RPMI7951 (cell line): ENCODE results near the gene MAP10. TPM values are rescaled to one million over a fixed set of nuclear protein-coding genes. Genes with fewer than 3 reads are reported as not detected.
A peak's percentile ranks its signal among the peaks of the same experiment; 100 is the strongest.

Experiments
- DNase-seq: peaks from one replicate; pipeline ENCODE4 v3.0.0-alpha.2; 2012; ENCODE audit warnings: low read depth
- total RNA-seq: library from RNA; depleted of rRNA; stranded (reverse); fragments of >200 nt; shearing (Covaris generic); gene quantifications from 2 replicates; pipeline ENCODE4 v1.2.3, GENCODE V29; 2014; rRNA removed

The MAP10 gene
- total RNA-seq, 1 experiment from 2014 or later, result 7.3 TPM

DNA sequence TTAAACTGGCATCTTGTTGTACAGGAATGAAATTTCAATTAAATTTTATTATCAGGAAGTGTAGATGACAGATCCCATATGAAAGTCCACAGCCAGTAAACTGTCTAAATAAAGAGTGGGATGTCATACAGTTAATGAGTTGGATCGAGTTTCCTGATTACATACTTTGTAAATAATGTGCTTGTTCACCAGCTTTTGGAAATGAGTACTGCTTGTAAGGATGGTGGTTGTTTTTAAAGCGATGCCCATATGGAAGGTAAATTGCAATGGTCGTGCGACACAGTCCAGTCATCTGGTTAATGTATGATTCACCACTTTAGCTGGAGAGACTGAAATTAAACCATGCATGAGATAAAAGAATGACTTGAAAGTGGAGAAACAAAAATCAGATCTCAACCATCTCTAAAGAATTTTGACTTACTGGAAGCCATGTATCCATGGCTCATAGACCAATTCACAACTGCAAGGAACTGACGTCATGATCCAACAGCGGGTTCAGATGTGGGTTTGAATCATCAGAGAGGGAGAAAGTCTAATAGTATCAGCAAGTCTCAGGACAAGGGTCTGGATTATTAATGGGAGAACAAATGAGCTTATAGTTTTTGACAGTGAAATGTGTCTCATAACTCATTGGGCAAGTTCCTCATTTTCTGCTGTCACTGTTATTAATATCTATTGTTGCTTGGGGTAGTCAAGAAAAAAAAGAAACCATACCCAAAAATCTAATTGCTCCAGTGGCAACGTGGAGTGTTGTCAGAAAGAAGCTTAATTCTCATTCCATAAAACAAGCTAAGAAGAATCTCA lies 49.0 kb downstream of the MAP10 start:
- DNase-seq, result peak; percentile 95

GRCh38 chr1:232854798-232855159 lies 49.6 kb downstream of the MAP10 start:
- DNase-seq, result peak; percentile 72

- DNase-seq, result no peak
Measured at GRCh38 chr1:232856541-232856940, 51.3 kb downstream of the MAP10 start.

Other genes with a start within 250 kb of the MAP10 start
- gene SIPA1L2, start 175.3 kb upstream of the MAP10 start, total RNA-seq, result 12.9 and 21.0 TPM in 2 replicates
- gene NTPCR, start 145.2 kb downstream of the MAP10 start, total RNA-seq, result 18.1 and 24.2 TPM in 2 replicates